Spleen (tissue), 11 donors: ENCODE data around the gene CCDC171. TPM values are rescaled to one million over a fixed set of nuclear protein-coding genes. Genes with fewer than 3 reads are reported as not detected.
"Not testable (repeated sequence)": the region's sequence is repeated elsewhere in the genome, so short reads cannot be mapped to it uniquely, and the experiment has no call there.

Experiments used
- DNase-seq: peaks from one replicate; pipeline ENCODE4 v3.0.0-alpha.2; 2020
- H3K27ac ChIP-seq, 8 donors: fragments of 200-600 bp; sonication (generic) in 7 of 8; 1 replicate in 4 of 8; 2 replicates in 4 of 8; pipeline versions ENCODE4 v1.5.0 to v1.8.0; 2016 to 2021; ENCODE audit warnings: inconsistent platforms in 4 of 8, mild to moderate bottlenecking in 4 of 8, moderate library complexity in 1 of 8
- H3K27me3 ChIP-seq, 7 donors: fragments of 200-600 bp; sonication (generic) in 6 of 7; replicated peaks in 1 of 7; 1 replicate in 4 of 7; 2 replicates in 3 of 7; pipeline versions ENCODE4 v1.5.0 to v1.8.0; 2016 to 2021; ENCODE audit warnings: inconsistent platforms in 3 of 7, mild to moderate bottlenecking in 1 of 7
- H3K36me3 ChIP-seq, 6 donors: fragments of 200-600 bp; sonication (generic) in 5 of 6; 1 replicate in 4 of 6; 2 replicates in 2 of 6; pipeline versions ENCODE4 v1.5.0 to v1.8.0; 2016 to 2021; ENCODE audit warnings: inconsistent platforms in 2 of 6
- H3K4me1 ChIP-seq, 6 donors: fragments of 200-600 bp; sonication (generic) in 5 of 6; 1 replicate in 3 of 6; 2 replicates in 3 of 6; pipeline versions ENCODE4 v1.5.0 to v1.8.0; 2016 to 2021; ENCODE audit warnings: inconsistent platforms in 3 of 6
- H3K4me3 ChIP-seq, 8 donors: fragments of 200-600 bp; sonication (generic) in 7 of 8; 1 replicate in 4 of 8; 2 replicates in 4 of 8; pipeline versions ENCODE4 v1.5.0 to v1.8.0; 2016 to 2021; ENCODE audit warnings: inconsistent platforms in 4 of 8, mild to moderate bottlenecking in 4 of 8, moderate library complexity in 2 of 8
- H3K9me3 ChIP-seq, 8 donors: fragments of 200-600 bp; sonication (generic) in 7 of 8; 1 replicate in 4 of 8; 2 replicates in 4 of 8; pipeline versions ENCODE4 v1.5.0 to v1.8.0; 2016 to 2021; ENCODE audit warnings: inconsistent platforms in 4 of 8
- POLR2A ChIP-seq, 3 donors: fragments of 450-650 bp; IDR thresholded peaks; one replicate each; pipeline ENCODE4 v1.5.1; 2017; ENCODE audit warnings: antibody characterized with exemption in 3 of 3, mild to moderate bottlenecking in 1 of 3
- POLR2AphosphoS5 ChIP-seq, 3 donors: sonication (generic); formaldehyde crosslinking; IDR thresholded peaks; one replicate each; pipeline ENCODE4 v1.5.1; 2017; ENCODE audit warnings: antibody characterized with exemption in 3 of 3
- WGBS, 5 donors: extraction: QIAGEN DNeasy Blood & Tissue Kit in 3 of 5; methylation state at CpG; one replicate each; pipeline versions ENCODE4 v1.1.5 to v1.1.7; 2013 to 2018; 5-methylcytosine and 5-hydroxymethylcytosine counted together
- intact Hi-C: fragments of 100-400 bp; cut with DNase I; formaldehyde crosslinking; loops from one replicate; pipeline ENCODE4 v1.15.0; 2023; ENCODE audit warnings: low total_unique reads
- polyA plus RNA-seq, 3 donors: library from polyadenylated mRNA; stranded (reverse); fragments of 200-250 nt; gene quantifications; one replicate each; pipeline ENCODE4 v1.2.1, GENCODE V29; 2013
- total RNA-seq, 7 donors: library from RNA; depleted of rRNA in 3 of 7; stranded (reverse); fragments of >200 nt in 3 of 7; fragmentation: NEBNext Ultra II Directional in 4 of 7; extraction: Animal tissue kit (Norgen Biotek cat#: 25700) in 4 of 7; gene quantifications; one replicate each; pipeline versions ENCODE4 v1.1.0 to v1.2.1, GENCODE V29; 2016 to 2021
- TF ChIP-seq, protein P1 (sequence below), 11 experiments: fragments of 200-600 bp in 7 of 11; fragments of 450-650 bp in 4 of 11; sonication (generic) in 4 of 11; IDR thresholded peaks in 8 of 11; conservative IDR thresholded peaks in 3 of 11; 1 replicate in 7 of 11; 2 replicates in 4 of 11; pipeline versions ENCODE4 v1.4.0 to v1.8.0; 2016 to 2021; ENCODE audit warnings: antibody characterized with exemption in 11 of 11, inconsistent platforms in 4 of 11, mild to moderate bottlenecking in 1 of 11
- donor health status: healthy with polysubstance abuse.
- donor health status: DM: no; HTN: no; CAD: no; lungs with moderate emphysema.
- donor health status: DM: no; HTN: no; CAD: no.
- donor health status: Bipolar disorder and iron deficiency.
- donor health status: healthy.
- donor health status: DM: no; HTN: no; CAD: no.
- donor health status: DM: yes; HTN: yes; CAD: no.

The CCDC171 gene
- total and polyA plus RNA-seq, 10 donors = 0.38 to 4.0 (median 2.0) TPM

DNA sequence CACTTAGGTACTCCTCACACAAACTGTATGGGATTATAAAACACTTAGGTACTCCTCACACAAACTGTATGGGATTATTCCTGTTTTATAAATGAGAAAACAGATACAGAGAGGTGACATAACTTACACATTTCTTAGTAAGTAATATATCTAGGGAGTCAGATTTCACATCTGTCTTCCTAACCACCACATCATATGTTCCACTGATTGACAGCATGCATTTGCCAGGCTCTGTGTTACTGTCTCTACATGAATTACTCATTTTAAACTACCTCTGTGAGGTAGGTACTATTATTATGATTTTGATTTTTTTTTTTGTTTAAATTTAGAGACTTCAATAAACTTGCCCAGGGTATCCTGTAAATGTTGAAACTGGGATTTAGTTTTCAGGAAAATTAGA is 232.7 kb downstream of the CCDC171 start:
- no peaks in the 10 kb centered on the region for H3K36me3 ChIP-seq
- no peaks in the 10 kb centered on the region for H3K4me1 ChIP-seq
- no peak overlapping the region for H3K4me3 ChIP-seq
- no peak overlapping the region for H3K27ac ChIP-seq
- H3K27me3 ChIP-seq = no peaks in the 10 kb centered on the region
- no peak for DNase-seq
- TF ChIP-seq, protein P1, sequence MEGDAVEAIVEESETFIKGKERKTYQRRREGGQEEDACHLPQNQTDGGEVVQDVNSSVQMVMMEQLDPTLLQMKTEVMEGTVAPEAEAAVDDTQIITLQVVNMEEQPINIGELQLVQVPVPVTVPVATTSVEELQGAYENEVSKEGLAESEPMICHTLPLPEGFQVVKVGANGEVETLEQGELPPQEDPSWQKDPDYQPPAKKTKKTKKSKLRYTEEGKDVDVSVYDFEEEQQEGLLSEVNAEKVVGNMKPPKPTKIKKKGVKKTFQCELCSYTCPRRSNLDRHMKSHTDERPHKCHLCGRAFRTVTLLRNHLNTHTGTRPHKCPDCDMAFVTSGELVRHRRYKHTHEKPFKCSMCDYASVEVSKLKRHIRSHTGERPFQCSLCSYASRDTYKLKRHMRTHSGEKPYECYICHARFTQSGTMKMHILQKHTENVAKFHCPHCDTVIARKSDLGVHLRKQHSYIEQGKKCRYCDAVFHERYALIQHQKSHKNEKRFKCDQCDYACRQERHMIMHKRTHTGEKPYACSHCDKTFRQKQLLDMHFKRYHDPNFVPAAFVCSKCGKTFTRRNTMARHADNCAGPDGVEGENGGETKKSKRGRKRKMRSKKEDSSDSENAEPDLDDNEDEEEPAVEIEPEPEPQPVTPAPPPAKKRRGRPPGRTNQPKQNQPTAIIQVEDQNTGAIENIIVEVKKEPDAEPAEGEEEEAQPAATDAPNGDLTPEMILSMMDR (IDR thresholded peaks at IDR 0.05 in 8 of 11, conservative IDR thresholded peaks at IDR 0.05 in 3 of 11) = no peak
- no peak for TF ChIP-seq POLR2AphosphoS5 (IDR thresholded peaks at IDR 0.05)
- no peak for TF ChIP-seq POLR2A (IDR thresholded peaks at IDR 0.05)
- peaks cover 0 to 9% (median 2%) of the 10 kb centered on the region in 8 donors for H3K9me3 ChIP-seq
- intact Hi-C loops = no loop called here

DNA sequence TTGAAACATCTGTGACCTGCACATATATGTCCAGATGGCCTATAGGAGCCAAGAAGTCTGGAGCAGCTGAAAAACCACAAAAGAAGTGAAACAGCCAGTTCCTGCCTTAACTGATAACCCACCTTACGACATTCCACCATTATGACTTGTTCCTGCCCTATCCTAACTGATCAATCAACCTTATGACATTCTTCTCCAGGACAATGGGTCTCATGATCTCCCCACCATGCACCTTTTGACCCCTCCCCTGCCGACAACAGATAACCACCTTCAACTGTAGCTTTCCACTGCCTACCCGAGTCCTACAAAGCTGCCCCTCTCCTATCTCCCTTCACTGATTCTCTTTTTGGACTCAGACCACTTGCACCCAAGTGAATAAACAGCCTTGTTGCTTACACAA is 233.8 kb downstream of the CCDC171 start:
- 77 to 93% (median 82%) methylated on average over 3 of the region's 3 CpGs for WGBS, 5 donors

DNA sequence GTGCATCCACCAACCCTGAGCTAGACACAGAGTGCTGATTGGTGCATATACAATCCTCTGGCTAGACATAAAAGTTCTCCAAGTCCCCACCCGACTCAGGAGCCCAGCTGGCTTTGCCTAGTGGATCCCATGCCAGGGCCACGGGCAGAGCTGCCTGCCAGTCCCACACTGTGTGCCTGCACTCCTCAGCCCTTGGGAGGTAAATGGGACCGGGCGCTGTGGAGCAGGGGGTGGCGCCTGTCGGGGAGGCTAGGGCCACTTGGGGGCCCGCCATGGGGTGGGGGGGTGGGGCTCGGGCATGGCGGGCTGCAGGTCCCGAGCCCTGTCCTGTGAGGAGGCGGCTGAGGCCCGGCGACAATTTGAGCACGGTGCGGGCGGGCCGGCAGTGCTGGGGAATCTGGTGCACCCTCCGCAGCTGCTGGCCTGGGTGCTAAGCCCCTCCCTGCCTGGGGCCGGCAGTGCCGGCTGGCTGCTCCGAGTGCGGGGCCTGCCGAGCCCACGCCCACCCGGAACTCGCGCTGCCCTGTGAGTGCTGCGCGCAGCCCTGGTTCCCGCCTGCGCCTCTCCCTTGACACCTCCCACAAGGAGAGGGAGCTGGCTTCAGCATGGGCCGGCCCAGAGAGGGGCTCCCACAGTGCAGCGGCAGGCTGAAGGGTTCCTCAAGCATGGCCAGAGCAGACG is 257.5 kb downstream of the CCDC171 start:
- H3K4me3 ChIP-seq, H3K27me3 ChIP-seq, H3K4me1 ChIP-seq, H3K27ac ChIP-seq, intact Hi-C loops, H3K36me3 ChIP-seq: not testable (repeated sequence)
- WGBS, 5 donors = 87 to 98% (median 94%) methylated on average over 4 to 34 of the region's 34 CpGs
- peak; percentile 71 for DNase-seq
- H3K9me3 ChIP-seq = peaks cover 0 to 51% (median 35%) of the 10 kb centered on the region in 8 donors

More for the DNA sequence above, 233.8 kb downstream of the CCDC171 start:
- Histone ChIP-seq H3K4me1 (no peaks in the 10 kb centered on the region), H3K4me3 (no peak overlapping the region), H3K36me3 (no peaks in the 10 kb centered on the region), H3K27me3 (no peaks in the 10 kb centered on the region), H3K9me3 (peaks cover 0 to 9% (median 2%) of the 10 kb centered on the region in 8 donors), H3K27ac (no peak overlapping the region)
- intact Hi-C loops = no loop called here
- TF ChIP-seq, protein P1 (IDR thresholded peaks at IDR 0.05 in 8 of 11, conservative IDR thresholded peaks at IDR 0.05 in 3 of 11) = no peak
- TF ChIP-seq POLR2AphosphoS5 (IDR thresholded peaks at IDR 0.05) (no peak), POLR2A (IDR thresholded peaks at IDR 0.05) (no peak)
- no peak for DNase-seq

DNA sequence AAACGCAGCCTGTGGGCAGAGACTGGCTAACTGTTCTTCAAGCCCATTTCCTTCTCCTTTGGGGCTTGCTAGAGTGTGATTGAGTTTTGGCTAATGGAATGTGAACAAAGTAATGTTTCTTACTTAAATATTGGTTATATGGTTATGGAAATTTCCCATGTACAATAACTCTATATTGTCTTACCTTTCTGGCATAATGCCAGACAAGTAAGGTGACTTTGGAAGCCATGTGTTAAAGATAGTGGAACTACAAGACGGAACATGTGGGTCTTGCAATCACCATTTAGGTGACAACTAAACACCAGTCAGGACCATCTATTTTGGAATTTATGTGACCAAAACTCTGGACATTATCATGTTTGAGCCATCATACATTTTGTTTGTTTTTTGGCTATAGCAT is 260.2 kb downstream of the CCDC171 start:
- Histone ChIP-seq H3K9me3 (peaks cover 0 to 36% (median 12%) of the 10 kb centered on the region in 8 donors), H3K36me3 (no peaks in the 10 kb centered on the region), H3K27ac (no peak overlapping the region), H3K4me1 (no peaks in the 10 kb centered on the region), H3K27me3 (no peaks in the 10 kb centered on the region), H3K4me3 (no peak overlapping the region)
- intact Hi-C loops = no loop called here
- DNase-seq = no peak
- TF ChIP-seq, protein P1 (IDR thresholded peaks at IDR 0.05 in 8 of 11, conservative IDR thresholded peaks at IDR 0.05 in 3 of 11) = no peak
- TF ChIP-seq POLR2A (IDR thresholded peaks at IDR 0.05) (no peak), POLR2AphosphoS5 (IDR thresholded peaks at IDR 0.05) (no peak)
- WGBS, 5 donors = 71 to 97% (median 90%) methylated on average over 2 of the region's 2 CpGs
